Measurements from ENCODE around the gene RHOC. TPM values are rescaled to one million over a fixed set of nuclear protein-coding genes. Genes with fewer than 3 reads are reported as not detected.

RHOC gene
- total RNA-seq, 1 donor from 2014 or later, result 129 TPM

DNA sequence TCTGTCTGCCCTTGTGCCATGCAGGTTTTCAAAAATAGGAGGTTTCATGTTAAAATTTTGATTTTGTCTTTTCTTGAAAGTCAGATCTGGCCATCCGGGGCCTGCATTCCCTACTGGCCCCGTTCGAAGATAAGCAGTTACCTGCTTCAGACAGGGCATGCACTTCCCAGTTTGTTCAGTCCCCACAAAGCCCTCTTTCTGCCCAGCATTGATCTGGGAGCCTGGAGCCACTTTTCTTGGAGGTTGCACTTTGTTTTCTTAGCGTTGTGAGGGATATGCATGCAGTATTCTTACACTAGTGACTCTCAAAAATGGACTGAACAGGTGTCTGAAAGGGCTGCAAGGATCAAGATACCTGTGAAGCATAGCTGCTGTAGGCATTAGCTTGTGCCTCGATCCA is 21.0 kb downstream of the RHOC start:
- no peaks in the 10 kb centered on the region for H3K27me3 ChIP-seq (ENCODE audit: low read depth)
- H3K36me3 ChIP-seq, result peaks cover 21% of the 10 kb centered on the region
- H3K27ac ChIP-seq (replicated peaks), result no peak overlapping the region
- intact Hi-C loops (cut with micrococcal nuclease), result no loop called here
- no peak overlapping the region for H3K4me3 ChIP-seq
- DNase-seq, result no peak
- peaks cover 16% of the 10 kb centered on the region for H3K4me1 ChIP-seq
- TF ChIP-seq, protein P1, sequence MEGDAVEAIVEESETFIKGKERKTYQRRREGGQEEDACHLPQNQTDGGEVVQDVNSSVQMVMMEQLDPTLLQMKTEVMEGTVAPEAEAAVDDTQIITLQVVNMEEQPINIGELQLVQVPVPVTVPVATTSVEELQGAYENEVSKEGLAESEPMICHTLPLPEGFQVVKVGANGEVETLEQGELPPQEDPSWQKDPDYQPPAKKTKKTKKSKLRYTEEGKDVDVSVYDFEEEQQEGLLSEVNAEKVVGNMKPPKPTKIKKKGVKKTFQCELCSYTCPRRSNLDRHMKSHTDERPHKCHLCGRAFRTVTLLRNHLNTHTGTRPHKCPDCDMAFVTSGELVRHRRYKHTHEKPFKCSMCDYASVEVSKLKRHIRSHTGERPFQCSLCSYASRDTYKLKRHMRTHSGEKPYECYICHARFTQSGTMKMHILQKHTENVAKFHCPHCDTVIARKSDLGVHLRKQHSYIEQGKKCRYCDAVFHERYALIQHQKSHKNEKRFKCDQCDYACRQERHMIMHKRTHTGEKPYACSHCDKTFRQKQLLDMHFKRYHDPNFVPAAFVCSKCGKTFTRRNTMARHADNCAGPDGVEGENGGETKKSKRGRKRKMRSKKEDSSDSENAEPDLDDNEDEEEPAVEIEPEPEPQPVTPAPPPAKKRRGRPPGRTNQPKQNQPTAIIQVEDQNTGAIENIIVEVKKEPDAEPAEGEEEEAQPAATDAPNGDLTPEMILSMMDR (IDR thresholded peaks at IDR 0.05; ENCODE audit: borderline replicate concordance), result no peak
- H3K9me3 ChIP-seq (replicated peaks), result no peaks in the 10 kb centered on the region

DNA sequence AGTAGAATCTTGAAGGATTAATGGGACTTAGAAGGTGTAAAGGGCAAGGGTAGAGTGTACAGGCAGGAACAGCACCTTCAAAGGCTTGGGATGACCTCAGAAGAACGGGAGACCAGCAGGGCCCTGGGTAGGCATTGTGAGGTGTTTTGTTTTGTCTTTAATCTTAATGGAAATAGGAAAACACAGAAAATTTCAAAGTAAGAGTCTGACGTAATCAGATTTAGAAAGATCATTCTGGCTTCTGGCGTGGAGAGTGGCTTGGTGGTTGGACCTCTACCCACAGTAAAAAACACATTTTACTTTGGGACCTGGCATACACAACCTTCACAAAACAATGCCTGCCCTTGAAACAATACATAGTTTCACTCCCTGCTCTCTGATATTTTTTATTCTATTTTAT is 28.3 kb downstream of the RHOC start:
- Histone ChIP-seq H3K4me3 (no peak overlapping the region), H3K36me3 (no peaks in the 10 kb centered on the region), H3K9me3 (replicated peaks) (no peaks in the 10 kb centered on the region), H3K4me1 (peaks cover 39% of the 10 kb centered on the region), H3K27me3 (ENCODE audit: low read depth) (no peaks in the 10 kb centered on the region), H3K27ac (replicated peaks) (no peak overlapping the region)
- intact Hi-C loops (cut with micrococcal nuclease), result loop anchor here (10.0 kb wide), 1 partner anchor 284 kb away; the partner anchor contains the start of gene CTTNBP2NL
- TF ChIP-seq, protein P1 (IDR thresholded peaks at IDR 0.05; ENCODE audit: borderline replicate concordance), result no peak
- DNase-seq, result no peak

DNA sequence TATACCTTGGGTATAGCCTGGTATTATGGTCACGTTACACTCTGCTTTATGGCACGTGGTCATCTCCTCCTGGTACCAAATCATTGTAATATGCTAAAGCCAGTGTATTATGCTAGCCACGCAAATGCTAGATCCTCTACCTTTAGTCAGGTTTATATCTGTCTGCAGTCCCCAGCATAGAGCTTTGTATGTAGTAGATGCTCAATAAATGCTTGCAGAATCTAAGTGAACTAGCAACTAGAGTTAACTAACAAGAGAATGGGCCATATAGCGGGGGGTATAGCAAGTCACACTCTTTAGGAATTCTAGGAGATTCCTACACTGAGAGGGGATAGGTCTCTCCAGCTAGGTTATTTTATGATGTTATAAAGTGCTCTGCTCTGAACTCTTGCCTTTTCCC is 29.4 kb downstream of the RHOC start:
- Histone ChIP-seq H3K27ac (replicated peaks) (no peak overlapping the region), H3K9me3 (replicated peaks) (no peaks in the 10 kb centered on the region), H3K27me3 (ENCODE audit: low read depth) (no peaks in the 10 kb centered on the region), H3K4me1 (peaks cover 43% of the 10 kb centered on the region), H3K4me3 (no peak overlapping the region), H3K36me3 (no peaks in the 10 kb centered on the region)
- TF ChIP-seq, protein P1 (IDR thresholded peaks at IDR 0.05; ENCODE audit: borderline replicate concordance), result no peak
- intact Hi-C loops (cut with micrococcal nuclease), result loop anchor here (10.0 kb wide), 1 partner anchor 283 kb away; the partner anchor contains the start of gene CTTNBP2NL
- no peak for DNase-seq

DNA sequence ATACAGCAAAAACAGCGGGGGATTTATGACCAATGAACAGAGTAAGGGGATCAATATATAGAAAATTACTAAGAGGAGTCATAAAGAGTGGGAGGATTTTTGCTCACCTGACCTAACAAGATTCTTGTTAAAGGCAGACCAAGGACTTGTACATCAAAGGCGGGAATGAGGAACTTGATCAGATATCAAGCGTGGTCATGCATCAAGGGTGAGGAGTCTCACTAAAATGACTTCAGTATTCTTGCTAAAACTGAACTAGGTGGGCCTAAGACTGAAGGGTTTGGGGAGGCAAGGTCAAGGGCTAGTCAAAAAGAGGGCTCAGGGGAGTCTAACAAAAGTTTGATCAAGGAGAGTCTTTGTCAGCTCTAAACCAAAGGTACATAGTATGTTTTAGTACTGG is 30.4 kb downstream of the RHOC start:
- H3K4me1 ChIP-seq, result peaks cover 43% of the 10 kb centered on the region
- no peak for DNase-seq
- TF ChIP-seq, protein P1 (IDR thresholded peaks at IDR 0.05; ENCODE audit: borderline replicate concordance), result no peak
- intact Hi-C loops (cut with micrococcal nuclease), result loop anchor here (10.0 kb wide), 1 partner anchor 282 kb away; the partner anchor contains the start of gene CTTNBP2NL
- H3K9me3 ChIP-seq (replicated peaks), result no peaks in the 10 kb centered on the region
- no peaks in the 10 kb centered on the region for H3K27me3 ChIP-seq (ENCODE audit: low read depth)
- H3K36me3 ChIP-seq, result peaks cover 6% of the 10 kb centered on the region
- no peak overlapping the region for H3K4me3 ChIP-seq
- no peak overlapping the region for H3K27ac ChIP-seq (replicated peaks)

DNA sequence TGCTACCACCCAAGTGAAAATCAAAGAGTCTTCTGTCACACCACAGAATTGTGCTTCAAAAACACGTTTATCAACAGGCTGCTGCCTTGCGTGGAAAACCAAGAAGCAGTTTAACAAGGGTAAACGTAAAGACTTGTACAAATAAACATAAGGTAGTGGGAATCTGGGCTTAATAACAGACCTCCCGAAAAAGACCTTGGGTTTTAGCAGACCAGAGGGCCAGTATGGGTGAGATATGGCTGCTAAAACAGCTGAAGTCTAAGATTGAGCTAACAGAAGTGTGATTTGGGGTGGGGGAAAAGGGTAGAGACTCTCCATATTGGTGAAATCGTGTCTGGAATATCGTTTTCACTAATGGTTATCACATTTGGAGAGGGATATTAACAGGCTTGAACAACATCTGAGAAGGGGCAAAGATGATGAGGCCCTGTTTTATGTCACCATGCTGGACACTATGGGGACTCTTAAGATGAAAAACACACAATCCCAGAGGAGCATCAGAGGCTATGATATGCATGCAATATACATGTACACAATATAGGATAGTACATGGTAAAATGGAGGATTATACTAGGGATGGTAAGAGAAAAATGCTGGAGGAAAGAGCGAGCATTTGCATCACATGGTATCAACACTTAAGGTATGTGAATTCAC is 31.1 kb downstream of the RHOC start:
- Histone ChIP-seq H3K4me1 (peaks cover 43% of the 10 kb centered on the region), H3K9me3 (replicated peaks) (no peaks in the 10 kb centered on the region), H3K27me3 (ENCODE audit: low read depth) (no peaks in the 10 kb centered on the region), H3K4me3 (peak overlapping the region; percentile 93), H3K36me3 (peaks cover 11% of the 10 kb centered on the region), H3K27ac (replicated peaks) (peak overlapping the region; percentile 91)
- TF ChIP-seq, protein P1 (IDR thresholded peaks at IDR 0.05; ENCODE audit: borderline replicate concordance), result no peak
- DNase-seq, result no peak
- intact Hi-C loops (cut with micrococcal nuclease), result loop anchor here (10.0 kb wide), 1 partner anchor 281 kb away; the partner anchor contains the start of gene CTTNBP2NL

Measured in left ventricle myocardium inferior (tissue), 1 donor.